IMR-90 (cell line): Measurements from ENCODE around the gene RNGTT. TPM values are rescaled to one million over a fixed set of nuclear protein-coding genes. Genes with fewer than 3 reads are reported as not detected.

Experiments used
- ATAC-seq: fragments of 200-7000 bp; cut with Tn5 transposase; 2 replicates; pipeline ENCODE4 v1.9.1; 2020; ENCODE audit warnings: low read depth, mild to moderate bottlenecking, moderate library complexity
- BruUV-seq: library from RNA; stranded (reverse); fragments of 400-500 nt; replicated peaks from 2 replicates; lab custom pipeline; 2021; lab: Mats Ljungman, UMichigan
- CTCF ChIA-PET: fragments of 300-600 bp; formaldehyde crosslinking; extraction: SDS; loops from one replicate; lab custom pipeline; 2021; ENCODE audit warnings: antibody characterized with exemption; lab: Yijun Ruan, JAX
- POLR2A ChIA-PET: fragments of 300-600 bp; sonication (Branson Sonifier 250); formaldehyde crosslinking; loops from one replicate; lab custom pipeline; 2022; ENCODE audit warnings: antibody characterized with exemption; ENCODE audit not compliant: unreplicated experiment; lab: Charles Lee
- DNase-seq: peaks from one replicate; pipeline ENCODE4 v3.0.0; 2013
- H2AFZ ChIP-seq: replicated peaks from 2 replicates; pipeline ENCODE3; 2013; ENCODE audit warnings: low read length, mild to moderate bottlenecking; ENCODE audit not compliant: poor library complexity
- H2AK5ac ChIP-seq: 2 replicates; pipeline ENCODE4 v1.6.1; 2013; ENCODE audit warnings: low read depth, low read length, inconsistent platforms
- H2AK9ac ChIP-seq: replicated peaks from 2 replicates; pipeline ENCODE3; 2013; ENCODE audit warnings: mild to moderate bottlenecking, low read depth, low read length, moderate library complexity; ENCODE audit not compliant: poor library complexity
- H2BK120ac ChIP-seq: 2 replicates; pipeline ENCODE4 v1.6.1; 2013; ENCODE audit warnings: low read depth, low read length, inconsistent platforms
- H2BK15ac ChIP-seq: 3 replicates; pipeline ENCODE4 v1.6.1; 2013; ENCODE audit warnings: low read depth, low read length, inconsistent platforms
- H2BK20ac ChIP-seq: 2 replicates; pipeline ENCODE4 v1.6.1; 2013; ENCODE audit warnings: low read depth, mild to moderate bottlenecking, inconsistent platforms, low read length, moderate library complexity
- H2BK5ac ChIP-seq: 2 replicates; pipeline ENCODE4 v1.6.1; 2013; ENCODE audit warnings: mild to moderate bottlenecking, low read depth, low read length, inconsistent platforms; ENCODE audit not compliant: poor library complexity, severe bottlenecking
- H3K14ac ChIP-seq: replicated peaks from 2 replicates; pipeline ENCODE4 v1.6.1; 2013; ENCODE audit warnings: low read depth, low read length, inconsistent platforms
- H3K18ac ChIP-seq: 2 replicates; pipeline ENCODE4 v1.6.1; 2013; ENCODE audit warnings: low read depth, low read length, control low read depth
- H3K23ac ChIP-seq: 2 replicates; pipeline ENCODE4 v1.6.1; 2013; ENCODE audit warnings: low read depth, low read length, inconsistent platforms
- H3K27ac ChIP-seq: 2 replicates; pipeline ENCODE4 v1.5.1; 2013; ENCODE audit warnings: mild to moderate bottlenecking, control low read depth, low read length; ENCODE audit not compliant: insufficient read depth
- H3K27me3 ChIP-seq: 2 replicates; pipeline ENCODE4 v1.6.1; 2013; ENCODE audit warnings: low read length; ENCODE audit not compliant: control insufficient read depth, insufficient read depth
- H3K36me3 ChIP-seq: 2 replicates; pipeline ENCODE4 v1.6.1; 2013; ENCODE audit warnings: low read length, mixed read lengths; ENCODE audit not compliant: control insufficient read depth, insufficient read depth
- H3K4ac ChIP-seq: 2 replicates; pipeline ENCODE4 v1.6.1; 2013; ENCODE audit warnings: low read depth, low read length, inconsistent platforms
- H3K4me1 ChIP-seq: 2 replicates; pipeline ENCODE4 v1.6.1; 2013; ENCODE audit warnings: low read length, mixed read lengths; ENCODE audit not compliant: control insufficient read depth, insufficient read depth
- H3K4me2 ChIP-seq: 2 replicates; pipeline ENCODE4 v1.6.1; 2013; ENCODE audit warnings: low read depth, mild to moderate bottlenecking, control low read depth, low read length, moderate library complexity
- H3K4me3 ChIP-seq: 2 replicates; pipeline ENCODE4 v1.5.1; 2013; ENCODE audit warnings: low read depth, mild to moderate bottlenecking, control low read depth, low read length, moderate library complexity; ENCODE audit not compliant: insufficient read depth
- H3K56ac ChIP-seq: 2 replicates; pipeline ENCODE4 v1.6.1; 2013; ENCODE audit warnings: low read length, inconsistent platforms; ENCODE audit not compliant: insufficient read depth; ENCODE audit errors: extremely low read depth
- H3K79me1 ChIP-seq, 2 experiments: 2 replicates each; pipeline ENCODE4 v1.6.1; 2013; ENCODE audit warnings: low read length in 2 of 2, inconsistent platforms in 1 of 2, low read depth in 1 of 2
- H3K9ac ChIP-seq: 2 replicates; pipeline ENCODE4 v1.6.1; 2013; ENCODE audit warnings: low read depth, low read length, control low read depth
- H3K9me1 ChIP-seq: 2 replicates; pipeline ENCODE4 v1.6.1; 2013; ENCODE audit warnings: low read length, inconsistent platforms; ENCODE audit not compliant: insufficient read depth
- H3K9me3 ChIP-seq: 2 replicates; pipeline ENCODE4 v1.6.1; 2013; ENCODE audit warnings: low read length; ENCODE audit not compliant: control insufficient read depth, insufficient read depth
- H4K20me1 ChIP-seq: 2 replicates; pipeline ENCODE4 v1.6.1; 2013; ENCODE audit warnings: low read length, inconsistent platforms; ENCODE audit not compliant: insufficient read depth
- H4K5ac ChIP-seq: 2 replicates; pipeline ENCODE4 v1.6.1; 2013; ENCODE audit warnings: mild to moderate bottlenecking, low read depth, low read length, control low read depth
- H4K8ac ChIP-seq, 2 experiments: 2 replicates each; pipeline ENCODE4 v1.6.1; 2013; ENCODE audit warnings: low read depth in 2 of 2, low read length in 2 of 2, control low read depth in 1 of 2, inconsistent platforms in 1 of 2
- H4K91ac ChIP-seq: 2 replicates; pipeline ENCODE4 v1.6.1; 2013; ENCODE audit warnings: low read depth, low read length, inconsistent platforms; ENCODE audit not compliant: insufficient read depth
- CHD1 ChIP-seq: IDR thresholded peaks from 2 replicates; pipeline ENCODE4 v1.6.1; 2012; ENCODE audit warnings: low read depth, low read length, improper control_type of control experiment
- MAFK ChIP-seq: IDR thresholded peaks from 2 replicates; pipeline ENCODE4 v1.6.1; 2012; ENCODE audit warnings: low read depth, low read length, improper control_type of control experiment
- dilution Hi-C: fragments of 300-500 bp; cut with HindIII; formaldehyde crosslinking; loops from one replicate; pipeline ENCODE4 v1.14.3; 2018; ENCODE audit warnings: low sequenced_read_pairs; ENCODE audit not compliant: unreplicated experiment
- in situ Hi-C: fragments of 300-500 bp; cut with MboI; formaldehyde crosslinking; loops from 3 replicates; pipeline ENCODE4 v1.14.3; 2019; ENCODE audit warnings: low sequenced_read_pairs, inconsistent platforms, mixed read lengths
- intact Hi-C: fragments of 100-400 bp; cut with micrococcal nuclease; formaldehyde crosslinking; loops from 2 replicates; pipeline ENCODE4 v1.10.0; 2022
- polyA plus RNA-seq, 3 experiments: library from polyadenylated mRNA; depleted of rRNA; stranded (reverse); fragments of >200 nt; gene quantifications; 2 replicates each; pipeline ENCODE4 v1.2.3, GENCODE V29; 2012; ENCODE audit warnings: low replicate concordance in 1 of 3
- total RNA-seq: library from RNA; depleted of rRNA; stranded (reverse); fragments of >200 nt; gene quantifications from 2 replicates; pipeline ENCODE4 v1.2.3, GENCODE V29; 2012

Gene RNGTT
- total and polyA plus RNA-seq, 2 of the 4 experiments (the other 2 are of a cell fraction) = 5.4 to 21.7 TPM

- Histone ChIP-seq H2BK15ac (no peak overlapping the region), H3K27me3 (no peaks in the 10 kb centered on the region), H3K9ac (no peak overlapping the region), H4K8ac (no peak overlapping the region), H3K27ac (no peak overlapping the region), H3K79me1 (peaks cover 0 to 3% of the 10 kb centered on the region in 2 experiments; a peak in 1 of 4 replicates), H3K23ac (no peak overlapping the region), H3K4me1 (no peaks in the 10 kb centered on the region), H3K56ac (no peak overlapping the region), H2BK20ac (no peak overlapping the region), H3K4ac (no peak overlapping the region), H3K9me1 (no peaks in the 10 kb centered on the region), H2BK120ac (no peak overlapping the region), H4K5ac (no peak overlapping the region), H3K36me3 (no peaks in the 10 kb centered on the region), H2BK5ac (no peak overlapping the region), H2AFZ (no peak overlapping the region), H3K4me3 (no peak overlapping the region), H3K4me2 (no peak overlapping the region), H3K9me3 (no peaks in the 10 kb centered on the region), H4K20me1 (no peaks in the 10 kb centered on the region), H3K18ac (no peak overlapping the region), H2AK9ac (no peak overlapping the region), H2AK5ac (no peak overlapping the region), H3K14ac (no peak overlapping the region), H4K91ac (no peak overlapping the region)
- in situ Hi-C loops = no loop called here
- DNase-seq (no peak), ATAC-seq (no peak)
- BruUV-seq = no TSS peak
- intact Hi-C loops = no loop called here
- TF ChIP-seq CHD1 (no peak), MAFK (peak; percentile 57)
- ChIA-PET CTCF (no interaction called here), POLR2A (no interaction called here)
- dilution Hi-C loops = no loop called here
Measured at GRCh38 chr6:88651400-88651799, 312.0 kb downstream of the RNGTT start.
